DOHH2 (cell line): ENCODE measurements around the gene SLC13A4.

Experiments
- EZH2phosphoT487 ChIP-seq: fragments of 200-600 bp; sonication (generic); IDR thresholded peaks from 2 replicates; pipeline ENCODE4 v1.6.1; 2017; ENCODE audit warnings: borderline replicate concordance, mild to moderate bottlenecking, antibody characterized with exemption, low read length, moderate library complexity, mixed read lengths
- TF ChIP-seq, protein P1 (sequence below): fragments of 200-600 bp; sonication (generic); IDR thresholded peaks from one replicate; pipeline ENCODE4 v1.5.1; 2014; ENCODE audit warnings: antibody characterized with exemption, mild to moderate bottlenecking, low read depth, low read length; ENCODE audit not compliant: poor library complexity, severe bottlenecking

GRCh38 chr7:135658564-135658963, 69.4 kb downstream of the SLC13A4 start:
- TF ChIP-seq, protein P1, sequence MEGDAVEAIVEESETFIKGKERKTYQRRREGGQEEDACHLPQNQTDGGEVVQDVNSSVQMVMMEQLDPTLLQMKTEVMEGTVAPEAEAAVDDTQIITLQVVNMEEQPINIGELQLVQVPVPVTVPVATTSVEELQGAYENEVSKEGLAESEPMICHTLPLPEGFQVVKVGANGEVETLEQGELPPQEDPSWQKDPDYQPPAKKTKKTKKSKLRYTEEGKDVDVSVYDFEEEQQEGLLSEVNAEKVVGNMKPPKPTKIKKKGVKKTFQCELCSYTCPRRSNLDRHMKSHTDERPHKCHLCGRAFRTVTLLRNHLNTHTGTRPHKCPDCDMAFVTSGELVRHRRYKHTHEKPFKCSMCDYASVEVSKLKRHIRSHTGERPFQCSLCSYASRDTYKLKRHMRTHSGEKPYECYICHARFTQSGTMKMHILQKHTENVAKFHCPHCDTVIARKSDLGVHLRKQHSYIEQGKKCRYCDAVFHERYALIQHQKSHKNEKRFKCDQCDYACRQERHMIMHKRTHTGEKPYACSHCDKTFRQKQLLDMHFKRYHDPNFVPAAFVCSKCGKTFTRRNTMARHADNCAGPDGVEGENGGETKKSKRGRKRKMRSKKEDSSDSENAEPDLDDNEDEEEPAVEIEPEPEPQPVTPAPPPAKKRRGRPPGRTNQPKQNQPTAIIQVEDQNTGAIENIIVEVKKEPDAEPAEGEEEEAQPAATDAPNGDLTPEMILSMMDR = no peak
- no peak for TF ChIP-seq EZH2phosphoT487
